IMR-90 (cell line): ENCODE measurements around the gene COL5A1.

Experiments used
- BHLHE40 ChIP-seq: fragments of 150-350 bp; IDR thresholded peaks from 2 replicates; pipeline ENCODE4 v1.6.1; 2016; ENCODE audit warnings: mild to moderate bottlenecking, low read depth, low read length
- CEBPB ChIP-seq: IDR thresholded peaks from 2 replicates; pipeline ENCODE4 v1.6.1; 2012; ENCODE audit warnings: low read depth, low read length, improper control_type of control experiment
- CHD1 ChIP-seq: IDR thresholded peaks from 2 replicates; pipeline ENCODE4 v1.6.1; 2012; ENCODE audit warnings: low read depth, low read length, improper control_type of control experiment
- CTCF ChIP-seq: conservative IDR thresholded peaks from 2 replicates; pipeline ENCODE4 v1.5.1; 2012; ENCODE audit warnings: mild to moderate bottlenecking, low read depth, low read length, improper control_type of control experiment
- ELK1 ChIP-seq: fragments of 150-350 bp; IDR thresholded peaks from 2 replicates; pipeline ENCODE4 v1.6.1; 2016; ENCODE audit warnings: low read depth, mild to moderate bottlenecking, low read length, moderate library complexity, borderline replicate concordance
- MAZ ChIP-seq: IDR thresholded peaks from 2 replicates; pipeline ENCODE4 v1.6.1; 2012; ENCODE audit warnings: low read depth, mild to moderate bottlenecking, low read length, improper control_type of control experiment, moderate library complexity, borderline replicate concordance
- MXI1 ChIP-seq: IDR thresholded peaks from 2 replicates; pipeline ENCODE4 v1.6.1; 2012; ENCODE audit warnings: low read depth, mild to moderate bottlenecking, low read length, moderate library complexity, borderline replicate concordance
- POLR2A ChIP-seq: IDR thresholded peaks from 2 replicates; pipeline ENCODE4 v1.6.1; 2012; ENCODE audit warnings: mild to moderate bottlenecking, low read depth, low read length
- RCOR1 ChIP-seq: IDR thresholded peaks from 2 replicates; pipeline ENCODE4 v1.6.1; 2012; ENCODE audit warnings: mild to moderate bottlenecking, low read length, improper control_type of control experiment; ENCODE audit not compliant: insufficient replicate concordance
- SMC3 ChIP-seq: fragments of 150-350 bp; IDR thresholded peaks from 2 replicates; pipeline ENCODE4 v1.6.1; 2016; ENCODE audit warnings: low read depth, mild to moderate bottlenecking, antibody characterized with exemption, low read length, moderate library complexity

GRCh38 chr9:134627417-134628353 lies 13.9 kb upstream of the COL5A1 start:
- TF ChIP-seq CTCF, result no peak
- TF ChIP-seq CEBPB, result no peak
- TF ChIP-seq POLR2A, result no peak
- TF ChIP-seq MAZ, result no peak
- no peak for TF ChIP-seq SMC3
- TF ChIP-seq BHLHE40, result no peak
- TF ChIP-seq RCOR1, result no peak
- no peak for TF ChIP-seq MXI1
- no peak for TF ChIP-seq ELK1
- no peak for TF ChIP-seq CHD1
